ENCODE measurements around the gene DDX31.

GRCh38 chr9:132543960-132544359 lies 125.8 kb downstream of the DDX31 start:
- TF ChIP-seq CTCF (IDR thresholded peaks at IDR 0.05) (no peak), POLR2A (IDR thresholded peaks at IDR 0.05) (no peak)
